ENCODE results near the gene PIGZ.

The PIGZ gene

GRCh38 chr3:196987022-196987421, 18.4 kb upstream of the PIGZ start:
- H3K4me3 ChIP-seq (ENCODE audit: low read depth, low read length), result no peak overlapping the region
- DNase-seq (ENCODE audit: low read depth), result no peak
- TF ChIP-seq CTCF (IDR thresholded peaks at IDR 0.05; ENCODE audit: insufficient read depth, low read depth, low read length, missing control alignments), result no peak

- no peak overlapping the region for H3K4me3 ChIP-seq (ENCODE audit: low read depth, low read length)
- DNase-seq (ENCODE audit: low read depth), result no peak
- no peak for TF ChIP-seq CTCF (IDR thresholded peaks at IDR 0.05; ENCODE audit: insufficient read depth, low read depth, low read length, missing control alignments)
Measured at GRCh38 chr3:196985954-196986885, 17.6 kb upstream of the PIGZ start.

GRCh38 chr3:196985298-196985697, 16.7 kb upstream of the PIGZ start:
- DNase-seq (ENCODE audit: low read depth), result no peak
- TF ChIP-seq CTCF (IDR thresholded peaks at IDR 0.05; ENCODE audit: insufficient read depth, low read depth, low read length, missing control alignments), result no peak
- no peak overlapping the region for H3K4me3 ChIP-seq (ENCODE audit: low read depth, low read length)

- DNase-seq (ENCODE audit: low read depth), result no peak
- TF ChIP-seq CTCF (IDR thresholded peaks at IDR 0.05; ENCODE audit: insufficient read depth, low read depth, low read length, missing control alignments), result no peak
- H3K4me3 ChIP-seq (ENCODE audit: low read depth, low read length), result no peak overlapping the region
Measured at GRCh38 chr3:196983186-196983585, 14.6 kb upstream of the PIGZ start.

- TF ChIP-seq CTCF (IDR thresholded peaks at IDR 0.05; ENCODE audit: insufficient read depth, low read depth, low read length, missing control alignments), result no peak
- no peak overlapping the region for H3K4me3 ChIP-seq (ENCODE audit: low read depth, low read length)
- DNase-seq (ENCODE audit: low read depth), result peak; percentile 42
Measured at GRCh38 chr3:196981657-196982056, 13.0 kb upstream of the PIGZ start.

GRCh38 chr3:196979545-196979944, 10.9 kb upstream of the PIGZ start:
- DNase-seq (ENCODE audit: low read depth), result no peak
- no peak overlapping the region for H3K4me3 ChIP-seq (ENCODE audit: low read depth, low read length)
- no peak for TF ChIP-seq CTCF (IDR thresholded peaks at IDR 0.05; ENCODE audit: insufficient read depth, low read depth, low read length, missing control alignments)

- no peak for DNase-seq (ENCODE audit: low read depth)
- no peak for TF ChIP-seq CTCF (IDR thresholded peaks at IDR 0.05; ENCODE audit: insufficient read depth, low read depth, low read length, missing control alignments)
- no peak overlapping the region for H3K4me3 ChIP-seq (ENCODE audit: low read depth, low read length)
Measured at GRCh38 chr3:196976941-196977340, 8.3 kb upstream of the PIGZ start.
